GM23248 (cell line): ENCODE measurements around the gene ZDHHC3.

ENCODE experiments used
- EZH2 ChIP-seq: fragments of 200-600 bp; sonication (generic); IDR thresholded peaks from 2 replicates; pipeline ENCODE4 v1.6.1; 2018; ENCODE audit warnings: antibody characterized with exemption, mild to moderate bottlenecking; ENCODE audit not compliant: insufficient read depth, poor library complexity, severe bottlenecking
- EZH2phosphoT487 ChIP-seq: fragments of 200-600 bp; sonication (generic); IDR thresholded peaks from 2 replicates; pipeline ENCODE4 v1.6.1; 2018; ENCODE audit warnings: antibody characterized with exemption, moderate library complexity, mild to moderate bottlenecking, low read depth; ENCODE audit not compliant: insufficient read depth

- TF ChIP-seq EZH2 (no peak), EZH2phosphoT487 (no peak)
Observed at GRCh38 chr3:44877333-44877732, 98.6 kb downstream of the ZDHHC3 start.
